Glomerular visceral epithelial cell (primary cell): ENCODE results near the gene DIP2B.
"Not testable (repeated sequence)": the region's sequence is repeated elsewhere in the genome, so short reads cannot be mapped to it uniquely, and the experiment has no call there.

Source experiments
- DNase-seq: peaks from one replicate; pipeline ENCODE4 v3.0.0-alpha.2; 2016; ENCODE audit errors: extremely low spot score

DIP2B gene

GRCh38 chr12:50518090-50518489, 13.3 kb downstream of the DIP2B start:
- DNase-seq = no peak

GRCh38 chr12:50519353-50519752, 14.6 kb downstream of the DIP2B start:
- DNase-seq = no peak

DNA sequence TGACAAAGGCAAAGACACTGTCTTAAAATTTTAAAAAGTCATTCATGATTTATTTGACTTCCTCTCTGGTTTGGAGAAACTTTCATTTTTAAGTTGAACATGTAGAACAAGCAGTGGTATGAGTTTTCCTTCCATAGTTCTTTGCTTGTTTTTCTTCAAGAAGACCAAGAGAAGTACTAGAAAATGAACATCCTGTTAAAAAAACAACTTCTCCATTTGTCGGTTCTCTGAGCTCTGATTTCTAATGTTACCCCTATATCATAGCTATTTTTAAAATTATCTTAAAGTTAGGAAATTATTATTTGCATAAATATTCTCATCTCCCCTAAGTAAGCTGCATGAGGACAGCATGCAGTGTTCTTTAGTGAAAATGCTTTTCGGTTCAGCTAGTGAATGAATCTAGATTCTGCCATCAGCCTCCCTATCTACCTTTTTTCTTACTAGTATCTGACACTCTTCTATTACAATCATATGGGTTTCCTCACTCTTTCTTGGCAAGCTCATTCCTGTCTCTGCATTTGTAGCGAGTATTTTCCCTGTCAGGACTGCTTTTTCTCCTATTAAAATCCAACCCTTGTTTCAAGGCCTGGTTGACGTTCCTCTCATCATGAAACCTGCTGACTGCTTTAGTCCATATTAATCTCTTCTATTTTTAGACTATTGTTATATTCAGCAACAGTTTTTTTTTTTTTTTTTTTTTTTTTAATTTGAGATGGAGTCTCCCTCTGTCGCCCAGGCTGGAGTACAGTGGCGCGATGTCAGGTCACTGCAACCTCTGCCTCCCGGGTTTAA, 15.8 kb downstream of the DIP2B start:
- DNase-seq = no peak

- not testable (repeated sequence) for DNase-seq
Observed at GRCh38 chr12:50521781-50522180, 17.0 kb downstream of the DIP2B start.

DNA sequence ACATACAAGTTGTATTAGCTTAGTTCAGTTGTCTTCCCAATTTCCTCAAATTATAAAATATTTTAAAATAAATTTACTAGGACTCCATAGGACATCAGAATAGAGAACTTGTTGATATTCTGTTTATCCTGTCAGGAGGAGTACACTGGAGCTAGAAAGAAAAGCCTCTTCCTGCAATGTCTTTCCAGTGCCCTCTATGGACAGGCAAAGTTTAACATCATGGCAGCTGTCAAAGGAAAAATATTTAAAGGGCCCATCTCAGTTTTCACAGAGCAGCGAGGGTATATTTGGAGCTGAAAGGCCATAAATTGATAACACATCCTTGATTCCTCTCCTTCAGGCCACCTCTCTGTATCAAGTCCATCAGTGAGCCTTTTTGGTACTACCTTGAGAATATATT, 19.0 kb downstream of the DIP2B start:
- no peak for DNase-seq

GRCh38 chr12:50524621-50525020, 19.8 kb downstream of the DIP2B start:
- no peak for DNase-seq

DNA sequence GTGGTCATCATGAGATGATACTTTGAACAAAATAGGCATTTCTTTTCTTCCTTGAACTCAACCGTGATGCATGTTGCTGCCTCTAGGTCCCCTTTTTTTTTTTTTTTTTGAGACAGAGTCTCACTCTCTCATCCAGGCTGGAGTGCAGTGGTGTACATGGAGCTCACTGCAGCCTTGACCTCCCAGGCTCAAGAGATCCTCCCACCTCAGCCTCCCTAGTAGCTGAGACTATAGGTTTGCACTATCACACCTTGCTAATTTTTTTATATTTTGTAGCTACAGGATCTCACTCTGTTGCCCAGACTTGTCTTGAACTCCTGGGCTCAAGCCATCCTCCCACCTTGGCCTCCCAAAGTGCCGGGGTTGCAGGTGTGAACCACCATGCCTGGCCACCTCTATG, 20.6 kb downstream of the DIP2B start:
- DNase-seq = no peak

DNA sequence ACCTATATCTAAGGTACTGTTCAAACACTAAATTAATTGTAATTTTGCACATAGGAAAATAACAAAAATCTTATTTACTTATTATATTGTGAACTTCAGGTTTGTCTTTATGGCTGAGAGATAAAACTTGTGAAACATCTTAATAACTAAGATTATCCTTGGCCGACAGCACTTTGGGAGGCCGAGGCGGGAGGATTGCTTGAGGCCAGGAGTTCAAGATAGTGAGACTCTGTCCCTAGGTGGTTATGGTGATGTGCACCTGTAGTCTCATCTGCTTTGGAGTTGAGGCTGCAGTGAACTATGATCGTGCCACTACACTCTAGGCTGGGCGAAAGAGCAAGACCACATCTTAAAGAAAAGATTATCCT, 22.6 kb downstream of the DIP2B start:
- DNase-seq = no peak

- DNase-seq = no peak
Observed at GRCh38 chr12:50528800-50529199, 24.0 kb downstream of the DIP2B start.

DNA sequence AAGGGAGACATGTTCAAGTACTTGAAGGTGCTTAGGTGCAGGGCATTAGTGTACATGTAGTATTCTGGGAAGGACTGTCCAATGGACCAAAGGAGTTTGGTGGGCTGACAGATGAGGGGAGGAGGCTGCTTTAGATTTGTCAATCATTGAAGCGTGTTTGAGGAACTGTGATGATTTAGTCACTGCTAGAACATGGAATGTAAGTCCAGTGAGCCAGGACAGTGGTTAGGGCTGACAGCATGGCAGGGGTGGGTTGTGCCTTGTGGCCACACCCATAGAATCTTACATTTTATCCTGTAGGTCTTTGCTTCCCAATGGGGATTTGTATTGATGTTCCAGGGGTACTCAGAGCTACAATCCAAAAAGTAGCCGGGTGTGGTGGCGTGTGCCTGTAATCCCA, 24.6 kb downstream of the DIP2B start:
- peak; percentile 48 for DNase-seq

GRCh38 chr12:50530532-50530931, 25.7 kb downstream of the DIP2B start:
- DNase-seq = no peak

GRCh38 chr12:50533203-50533584, 28.4 kb downstream of the DIP2B start:
- DNase-seq = peak; percentile 12

- DNase-seq = no peak
Observed at GRCh38 chr12:50533971-50534370, 29.2 kb downstream of the DIP2B start.

DNA sequence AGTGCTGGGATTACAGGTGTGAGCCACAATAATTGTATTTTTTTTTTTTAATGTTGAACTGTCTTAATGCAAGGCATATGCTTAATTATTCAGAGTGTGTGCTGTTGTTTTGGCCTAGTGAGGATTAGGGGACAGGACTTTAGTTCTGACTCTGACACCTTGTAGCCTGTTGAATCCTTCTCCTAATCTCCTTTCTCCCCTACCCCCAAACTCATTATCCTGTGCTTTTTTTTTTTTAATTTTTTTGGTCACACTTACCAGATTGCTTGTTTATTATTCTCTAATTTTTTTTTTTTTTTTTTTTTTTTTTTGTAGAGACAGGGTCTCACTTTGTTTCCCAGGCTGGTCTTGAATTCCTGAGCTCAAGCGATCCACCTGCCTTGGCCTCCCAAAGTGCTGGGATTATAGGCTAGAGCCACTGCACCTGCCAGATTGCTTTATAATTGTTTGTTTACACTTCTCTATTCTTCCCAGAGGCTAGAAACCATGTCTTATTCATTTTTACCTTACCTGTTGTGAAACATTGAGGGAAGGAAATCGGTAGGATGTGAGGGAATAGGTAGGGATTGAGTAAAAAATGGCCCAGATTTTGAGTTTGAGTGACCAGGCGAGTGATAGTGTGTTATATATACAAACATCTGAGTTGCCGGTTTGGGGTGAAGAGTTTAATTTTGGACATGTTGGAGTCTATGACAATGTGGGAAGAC, 32.2 kb downstream of the DIP2B start:
- no peak for DNase-seq

DNA sequence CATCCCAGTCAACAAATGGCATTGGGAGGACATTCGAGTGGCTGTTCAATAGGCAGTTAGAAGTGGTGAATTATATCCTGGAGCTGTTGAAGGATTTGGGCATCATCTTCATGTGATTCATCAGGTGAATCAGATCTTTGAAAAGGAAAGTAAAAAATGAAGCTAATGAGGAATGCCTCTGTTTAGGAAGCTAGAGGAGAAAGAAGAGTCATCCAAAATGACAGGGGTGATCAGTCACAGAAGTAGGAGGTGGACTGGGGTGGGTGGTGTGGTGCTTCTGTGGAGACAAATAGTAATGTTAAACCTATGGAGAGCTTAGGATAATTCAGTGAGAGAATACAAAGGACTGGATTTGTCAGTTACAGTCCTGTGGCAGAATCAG, 32.7 kb downstream of the DIP2B start:
- DNase-seq = peak; percentile 67

GRCh38 chr12:50538182-50538581, 33.4 kb downstream of the DIP2B start:
- DNase-seq = no peak

DNA sequence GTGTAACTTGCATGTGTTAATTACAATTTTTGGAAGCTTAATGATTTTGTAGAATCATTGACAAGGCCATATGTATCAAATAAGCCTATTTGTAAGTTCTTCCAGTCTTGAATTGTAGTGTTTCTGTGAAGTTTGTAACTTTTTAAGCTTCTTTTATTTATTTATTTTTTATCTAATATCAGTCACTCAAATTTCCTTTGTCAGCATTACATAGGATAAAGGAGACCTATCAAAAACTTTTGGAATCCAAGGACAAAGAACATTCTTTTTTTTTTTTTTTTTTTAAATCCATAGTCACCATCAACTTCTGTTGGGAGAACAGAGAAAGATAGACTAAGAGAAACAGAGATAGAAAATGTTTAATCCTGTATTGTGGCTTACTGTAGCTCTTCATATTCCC, 36.4 kb downstream of the DIP2B start:
- DNase-seq = no peak

GRCh38 chr12:50542448-50542847, 37.7 kb downstream of the DIP2B start:
- DNase-seq = peak; percentile 74

DNA sequence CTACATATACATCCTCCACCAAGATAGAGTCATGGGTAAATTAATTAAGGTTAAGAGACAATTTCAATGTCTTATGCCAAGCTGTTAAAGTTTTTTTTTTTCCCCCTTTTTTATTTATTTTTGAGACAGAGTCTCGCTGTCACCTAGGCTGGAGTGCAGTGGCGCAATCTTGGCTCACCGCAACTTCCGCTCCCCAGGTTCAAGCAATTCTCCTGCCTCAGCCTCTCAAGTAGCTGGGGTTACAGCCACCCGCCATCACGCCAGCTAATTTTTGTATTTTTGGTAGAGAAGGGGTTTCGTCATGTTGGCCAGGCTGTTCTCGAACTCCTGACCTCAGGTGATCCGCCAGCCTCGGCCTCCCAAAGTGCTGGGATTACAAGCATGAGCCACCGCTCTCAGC, 38.4 kb downstream of the DIP2B start:
- not testable (repeated sequence) for DNase-seq

DNA sequence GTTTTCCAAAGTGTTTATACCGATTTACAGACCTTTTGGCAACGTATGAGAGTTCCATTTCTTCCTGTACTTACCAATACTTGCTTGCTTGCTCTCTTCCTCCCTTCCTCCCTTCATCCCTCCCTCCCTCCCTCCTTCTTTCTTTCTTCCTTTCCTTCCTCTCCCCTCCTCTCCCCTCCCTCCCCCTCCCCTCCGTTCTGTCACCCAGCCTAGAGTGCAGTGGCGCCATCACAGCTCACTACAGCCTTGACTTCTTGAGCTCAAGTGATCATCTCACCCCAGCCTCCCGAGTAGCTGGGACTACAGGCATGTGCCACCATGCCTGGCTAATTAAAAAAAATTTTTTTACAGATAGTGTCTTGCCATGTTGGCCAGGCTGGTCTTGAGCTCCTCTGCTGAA, 40.4 kb downstream of the DIP2B start:
- no peak for DNase-seq

GRCh38 chr12:50545786-50546185, 41.0 kb downstream of the DIP2B start:
- DNase-seq = peak; percentile 21

GRCh38 chr12:50546441-50547318, 41.9 kb downstream of the DIP2B start:
- DNase-seq = no peak

DNA sequence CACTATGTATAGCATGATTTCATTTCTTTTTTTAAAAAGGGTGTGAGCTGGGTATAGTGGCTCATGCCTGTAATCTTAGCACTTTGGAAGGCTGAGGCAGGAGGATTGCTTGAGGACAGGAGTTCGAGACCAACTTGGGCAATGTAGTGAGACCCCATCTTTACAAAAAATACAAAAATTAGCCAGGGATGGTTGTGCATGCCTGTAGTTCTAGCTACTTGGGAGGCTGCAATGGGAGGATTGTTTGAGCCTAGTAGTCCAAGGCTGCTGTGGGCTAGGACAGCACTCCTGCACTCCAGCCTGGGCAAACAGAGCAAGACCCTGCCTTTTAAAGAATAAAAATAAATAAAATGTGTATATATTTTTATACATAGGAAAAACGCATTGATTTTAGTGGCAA, 43.0 kb downstream of the DIP2B start:
- no peak for DNase-seq
